GM12864 (cell line): ENCODE results near the gene PROB1.

Experiments used
- DNase-seq: peaks from one replicate; pipeline ENCODE4 v3.0.0-alpha.2; 2011; ENCODE audit warnings: low read depth
- H3K4me3 ChIP-seq: 2 replicates; pipeline ENCODE4 v1.5.1; 2011; ENCODE audit warnings: mild to moderate bottlenecking, low read depth, low read length, control low read depth
- CTCF ChIP-seq: IDR thresholded peaks from 2 replicates; pipeline ENCODE4 v1.5.1; 2011; ENCODE audit warnings: low read depth, mild to moderate bottlenecking, moderate library complexity, low read length, control low read depth, inconsistent platforms; ENCODE audit errors: missing control alignments

Gene PROB1

DNA sequence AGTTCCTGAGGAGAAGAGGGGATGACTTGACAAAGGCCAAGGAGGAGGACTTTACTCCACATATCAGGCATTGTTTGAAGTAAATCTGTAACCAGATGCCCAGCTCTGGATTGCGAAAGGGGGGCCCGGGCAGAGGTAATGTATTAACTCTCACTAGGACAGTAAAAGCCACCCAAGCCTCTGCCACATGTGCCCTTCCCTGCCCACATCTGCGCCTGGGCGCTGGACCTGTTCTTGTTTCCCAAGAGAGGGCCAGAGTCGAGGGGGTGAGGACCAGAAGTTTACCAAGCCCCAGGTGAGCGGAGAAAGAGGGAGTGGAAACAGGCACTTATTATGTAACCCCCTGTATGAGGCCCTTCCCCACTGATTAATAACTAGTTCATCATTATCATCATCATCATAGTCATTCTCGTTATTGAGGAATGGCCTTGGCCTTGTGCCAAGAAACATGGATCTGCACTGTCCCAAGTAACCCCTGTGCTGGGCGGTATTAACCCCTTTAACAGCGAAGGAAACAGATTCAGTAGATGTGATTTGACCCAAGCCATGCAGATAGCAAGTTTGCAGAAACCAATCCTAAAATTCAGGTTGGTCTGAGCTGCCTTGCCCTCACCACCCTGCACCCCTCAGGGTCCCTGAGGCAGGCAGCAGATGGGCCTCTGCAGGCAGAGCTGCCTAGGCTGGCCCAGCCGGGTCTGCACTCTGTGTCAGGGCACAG, 11.5 kb downstream of the PROB1 start, which contains the start of gene SLC23A1:
TSS of gene SLC23A1 (minus strand) at position 23 of the 718 bp plus-strand sequence. CDS start 44 bp downstream, outside the sequence.
- no peak for DNase-seq
- H3K4me3 ChIP-seq, result no peak within 1 kb of the TSS
- no peak for TF ChIP-seq CTCF

GRCh38 chr5:139382807-139383206, 12.1 kb downstream of the PROB1 start:
- no peak for TF ChIP-seq CTCF
- DNase-seq, result no peak
- no peak overlapping the region for H3K4me3 ChIP-seq

GRCh38 chr5:139381837-139382761, 12.8 kb downstream of the PROB1 start:
- no peak overlapping the region for H3K4me3 ChIP-seq
- no peak for TF ChIP-seq CTCF
- no peak for DNase-seq

- H3K4me3 ChIP-seq, result no peak overlapping the region
- DNase-seq, result no peak
- no peak for TF ChIP-seq CTCF
Measured at GRCh38 chr5:139379626-139380449, 15.1 kb downstream of the PROB1 start.

GRCh38 chr5:139378941-139379361, 16.0 kb downstream of the PROB1 start:
- no peak overlapping the region for H3K4me3 ChIP-seq
- DNase-seq, result no peak
- no peak for TF ChIP-seq CTCF

DNA sequence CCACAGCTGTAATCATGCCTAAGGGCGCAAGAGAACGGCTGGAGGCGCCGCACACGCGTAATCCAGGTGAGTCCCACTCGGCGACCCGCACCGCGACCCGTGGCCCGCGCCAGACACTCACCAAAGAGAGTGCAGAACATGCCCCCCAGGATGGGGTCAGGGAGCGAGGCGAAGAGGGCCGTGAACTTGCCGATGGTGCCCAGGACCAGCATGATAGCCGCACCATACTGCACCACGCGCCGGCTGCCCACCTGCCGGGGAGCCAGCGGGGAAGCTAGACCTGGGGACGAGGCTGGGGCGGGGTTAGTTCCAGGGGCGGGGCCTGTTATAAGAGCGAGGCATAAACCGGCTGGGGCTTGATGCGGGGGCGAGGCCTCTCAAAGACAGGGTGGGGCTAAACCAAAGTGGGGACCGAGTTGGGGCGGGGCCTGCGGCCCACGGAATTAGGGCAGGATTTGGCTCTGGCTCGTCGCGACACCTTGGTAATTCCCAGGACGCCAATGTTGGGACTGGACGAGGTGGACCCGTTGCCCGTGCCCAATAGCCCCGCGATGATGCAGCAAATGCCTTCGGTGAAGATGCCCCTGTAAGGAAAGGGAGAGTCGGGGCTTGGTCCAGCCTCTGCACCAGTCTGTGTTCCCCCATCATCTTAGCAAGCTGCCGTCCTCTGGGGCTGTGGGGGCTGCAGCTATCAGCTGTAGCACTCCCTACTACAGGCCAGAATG, 16.6 kb downstream of the PROB1 start:
- no peak for TF ChIP-seq CTCF
- no peak for DNase-seq
- no peak overlapping the region for H3K4me3 ChIP-seq
